ENCODE data around the gene THEM4.
"Not testable (repeated sequence)": the region's sequence is repeated elsewhere in the genome, so short reads cannot be mapped to it uniquely, and the experiment has no call there.

Gene THEM4

DNA sequence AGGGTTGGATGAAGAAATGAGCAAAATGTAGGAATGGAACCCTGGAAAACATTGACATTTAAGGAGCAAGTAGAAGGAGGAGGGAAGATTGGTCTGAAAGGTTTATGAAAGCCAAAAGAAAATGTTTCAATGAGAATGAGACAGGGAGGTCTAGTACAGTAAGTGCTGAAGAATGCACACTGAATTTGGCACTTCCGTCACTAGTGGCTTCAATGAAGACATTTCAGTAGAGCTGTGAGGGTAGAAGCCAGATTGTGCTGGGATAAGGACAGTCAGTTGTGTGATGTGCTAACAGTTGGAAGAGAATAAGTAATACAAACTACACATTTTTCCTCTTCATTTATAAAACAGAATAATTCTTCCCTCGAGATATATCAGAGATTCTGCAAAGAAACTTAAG lies 17.1 kb downstream of the THEM4 start:
- no peak for DNase-seq

- DNase-seq, result no peak
Measured at GRCh38 chr1:151891512-151891911, 17.8 kb downstream of the THEM4 start.

DNA sequence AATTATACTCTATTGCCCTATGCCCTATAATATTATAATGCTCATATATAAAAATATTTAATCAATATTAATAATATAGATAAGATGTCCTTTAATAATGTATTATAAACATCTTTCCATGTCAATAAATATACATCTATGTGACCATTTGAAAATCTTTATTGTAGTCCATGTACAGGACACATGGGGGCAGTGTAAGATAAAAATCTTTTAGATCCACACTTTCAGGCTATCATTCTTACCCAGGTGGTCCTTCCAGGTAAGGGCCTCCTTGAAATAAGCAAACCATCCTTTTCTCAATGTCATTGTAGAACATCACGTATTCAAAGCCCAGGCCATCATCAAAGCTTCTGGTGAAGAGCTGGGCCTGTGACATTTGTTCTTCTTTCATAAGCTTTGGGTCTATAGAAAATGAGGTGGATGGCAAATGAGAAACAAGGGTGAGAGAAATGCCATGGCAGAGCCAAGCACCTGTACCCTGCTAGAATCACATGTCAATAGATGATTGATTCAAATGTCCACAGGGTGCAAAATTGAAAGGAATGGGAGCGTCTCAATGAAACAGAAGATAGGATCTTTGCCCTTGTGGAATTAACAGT lies 20.2 kb downstream of the THEM4 start:
- DNase-seq, result no peak

- DNase-seq, result no peak
Measured at GRCh38 chr1:151887028-151887427, 22.3 kb downstream of the THEM4 start.

DNA sequence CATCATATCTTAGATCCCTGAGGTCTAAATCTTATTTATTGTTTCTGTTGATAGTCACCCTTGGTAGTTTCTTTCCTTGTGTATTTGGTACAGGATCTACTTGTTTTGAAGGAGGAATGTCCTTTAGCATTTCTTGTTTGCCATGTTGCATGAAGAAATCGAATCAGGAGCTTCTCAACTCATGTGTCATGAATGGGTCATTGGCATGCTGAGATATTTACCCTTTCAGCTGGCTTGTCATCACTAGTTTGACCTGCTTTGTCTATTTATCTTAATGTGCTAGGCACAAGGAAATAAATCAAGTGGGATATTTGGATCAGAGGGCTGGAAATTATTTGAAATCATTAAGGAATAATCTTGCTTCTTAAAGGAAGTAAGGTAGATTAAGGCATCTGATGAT lies 23.8 kb downstream of the THEM4 start:
- no peak for DNase-seq

DNA sequence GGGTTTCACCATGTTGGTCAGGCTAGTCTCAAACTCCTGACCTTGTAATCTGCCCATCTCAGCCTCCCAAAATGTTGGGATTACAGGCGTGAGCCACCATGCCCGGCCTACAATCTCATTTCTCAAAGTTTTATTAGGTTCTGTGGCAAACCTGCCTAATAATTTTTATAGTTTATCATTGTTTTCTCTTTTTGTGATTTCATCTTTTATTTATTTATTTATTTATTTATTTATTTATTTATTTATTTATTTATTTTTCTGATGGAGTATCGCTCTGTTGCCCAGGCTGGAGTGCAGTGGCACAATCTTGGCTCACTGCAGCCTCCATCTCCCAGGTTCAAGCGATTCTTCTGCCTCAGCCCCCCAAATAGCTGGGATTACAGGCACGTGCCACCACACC lies 24.4 kb downstream of the THEM4 start:
- not testable (repeated sequence) for DNase-seq

DNA sequence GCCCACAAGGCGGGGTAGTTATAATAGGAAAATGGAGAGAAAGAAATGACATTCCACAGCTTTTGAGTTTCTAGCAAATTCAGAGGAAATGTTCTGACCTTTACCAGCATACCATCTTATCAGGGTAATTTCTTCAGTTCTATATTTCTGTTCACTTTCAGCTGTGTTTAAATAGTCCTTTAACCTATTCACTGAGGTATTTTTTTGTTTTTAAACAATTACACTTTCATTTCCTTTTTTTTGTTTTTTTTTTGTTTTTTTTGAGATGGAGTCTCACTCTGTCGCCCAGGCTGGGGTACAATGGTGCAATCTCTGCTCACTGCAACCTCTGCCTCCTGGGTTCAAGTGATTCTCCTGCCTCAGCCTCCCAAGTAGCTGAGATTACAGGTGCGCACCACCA lies 24.9 kb downstream of the THEM4 start:
- DNase-seq, result not testable (repeated sequence)

DNA sequence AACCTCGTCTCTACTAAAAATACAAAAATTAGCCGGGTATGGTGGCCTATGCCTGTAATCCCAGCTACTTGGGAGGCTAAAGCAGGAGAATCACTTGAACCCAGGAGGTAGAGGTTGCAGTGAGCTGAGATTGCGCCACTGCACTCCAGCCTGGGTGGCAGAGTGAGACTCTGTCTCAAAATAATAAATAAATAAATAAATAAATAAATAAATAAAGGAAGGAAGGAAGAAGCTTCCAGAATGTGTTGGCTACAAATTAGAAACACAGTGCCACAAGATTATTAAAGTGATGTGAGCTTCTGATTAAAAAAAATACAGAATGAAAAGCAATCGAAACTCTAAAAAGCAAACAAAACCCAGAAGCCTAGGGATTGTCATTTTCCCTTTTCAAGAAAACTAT lies 25.4 kb downstream of the THEM4 start:
- DNase-seq, result not testable (repeated sequence)

DNA sequence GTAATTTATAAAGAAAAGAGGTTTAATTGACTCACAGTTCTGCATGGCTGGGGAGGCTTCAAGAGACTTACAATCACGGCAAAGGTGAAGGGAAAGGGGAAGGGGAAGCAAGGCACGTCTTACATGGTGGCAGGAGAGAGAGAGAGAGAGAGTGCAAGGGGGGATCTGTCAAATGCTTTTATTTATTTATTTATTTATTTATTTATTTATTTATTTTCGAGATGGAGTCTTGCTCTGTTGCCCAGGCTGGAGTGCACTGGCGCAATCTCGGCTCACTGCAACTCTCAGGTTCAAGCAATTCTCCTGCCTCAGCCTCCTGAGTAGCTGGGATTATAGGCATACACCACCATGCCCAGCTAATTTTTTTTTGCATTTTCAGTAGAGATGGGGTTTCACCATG lies 26.4 kb downstream of the THEM4 start:
- not testable (repeated sequence) for DNase-seq

GRCh38 chr1:151882466-151882865 lies 26.8 kb downstream of the THEM4 start:
- DNase-seq, result no peak

DNA sequence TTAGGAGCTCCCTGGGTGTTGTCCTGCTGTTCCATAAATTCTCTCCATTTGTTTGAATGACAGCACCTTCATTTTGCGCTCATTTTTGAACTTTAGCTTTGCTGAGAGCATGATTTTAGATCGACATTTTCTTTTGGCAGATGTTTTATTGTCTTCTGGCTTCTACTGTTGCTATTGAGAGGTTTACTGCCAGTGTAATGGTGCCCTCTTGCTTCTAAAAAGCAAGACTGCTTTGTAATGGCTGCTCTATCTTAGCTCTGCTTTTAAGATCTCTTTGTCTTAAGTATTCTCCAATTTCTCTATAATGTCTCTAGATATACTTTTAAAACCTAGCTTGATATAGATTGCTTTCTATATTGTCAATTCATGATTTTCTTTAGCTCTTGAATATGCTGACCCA lies 27.8 kb downstream of the THEM4 start:
- no peak for DNase-seq

- DNase-seq, result no peak
Measured at GRCh38 chr1:151875419-151876097, 33.8 kb downstream of the THEM4 start.

DNA sequence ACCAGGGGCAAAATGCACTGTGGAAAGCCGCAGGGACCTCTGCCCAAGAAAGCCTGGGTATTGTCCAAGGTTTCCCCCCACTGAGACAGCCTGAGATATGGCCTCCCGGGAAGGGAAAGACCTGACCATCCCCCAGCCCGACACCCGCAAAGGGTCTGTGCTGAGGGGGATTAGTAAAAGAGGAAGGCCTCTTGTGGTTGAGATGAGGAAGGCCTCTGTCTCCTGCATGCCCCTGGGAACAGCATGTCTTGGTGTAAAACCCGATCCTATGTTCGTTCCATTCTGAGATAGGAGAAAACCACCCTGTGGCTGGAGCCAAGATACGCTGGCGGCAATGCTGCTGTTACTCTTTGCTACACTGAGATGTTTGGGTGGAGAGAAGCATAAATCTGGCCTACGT lies 36.5 kb downstream of the THEM4 start:
- not testable (repeated sequence) for DNase-seq

DNA sequence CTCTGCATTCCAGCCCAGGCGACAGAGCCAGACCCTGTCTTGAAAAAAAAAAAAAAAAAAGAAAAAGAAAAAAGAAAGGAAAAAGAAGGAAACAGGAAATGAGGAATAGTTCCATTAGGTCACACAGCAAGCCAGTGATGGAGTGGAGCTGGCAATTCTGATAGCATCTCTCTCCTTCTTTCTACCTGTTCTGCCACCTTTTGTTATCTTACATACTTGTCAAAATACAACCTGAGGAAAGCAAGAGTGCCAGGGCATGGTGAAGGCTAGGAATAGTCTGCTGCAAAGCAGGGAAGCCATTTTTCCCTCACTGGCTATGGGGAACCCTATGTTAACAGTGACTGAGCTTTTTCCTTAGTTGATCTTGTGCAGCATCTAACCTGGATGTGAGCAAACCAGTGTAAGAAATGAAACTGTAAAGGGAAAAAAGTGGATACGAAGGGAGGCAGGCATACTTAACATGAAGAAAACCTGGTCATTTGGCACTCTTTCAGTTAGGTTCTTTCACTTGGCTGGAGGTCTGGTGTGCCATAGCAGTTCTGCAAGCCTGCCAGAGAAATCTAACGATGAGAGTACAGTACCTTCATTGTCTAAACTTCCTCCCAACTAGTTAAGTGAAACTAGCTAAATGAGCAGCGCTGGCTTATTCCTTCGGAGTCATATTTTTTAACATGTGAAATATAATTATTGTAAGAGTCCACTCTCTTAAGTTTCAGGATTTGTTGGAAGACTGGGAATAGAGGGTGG lies 37.9 kb downstream of the THEM4 start:
- DNase-seq, result no peak

GRCh38 chr1:151868486-151868885 lies 40.8 kb downstream of the THEM4 start:
- no peak for DNase-seq

DNA sequence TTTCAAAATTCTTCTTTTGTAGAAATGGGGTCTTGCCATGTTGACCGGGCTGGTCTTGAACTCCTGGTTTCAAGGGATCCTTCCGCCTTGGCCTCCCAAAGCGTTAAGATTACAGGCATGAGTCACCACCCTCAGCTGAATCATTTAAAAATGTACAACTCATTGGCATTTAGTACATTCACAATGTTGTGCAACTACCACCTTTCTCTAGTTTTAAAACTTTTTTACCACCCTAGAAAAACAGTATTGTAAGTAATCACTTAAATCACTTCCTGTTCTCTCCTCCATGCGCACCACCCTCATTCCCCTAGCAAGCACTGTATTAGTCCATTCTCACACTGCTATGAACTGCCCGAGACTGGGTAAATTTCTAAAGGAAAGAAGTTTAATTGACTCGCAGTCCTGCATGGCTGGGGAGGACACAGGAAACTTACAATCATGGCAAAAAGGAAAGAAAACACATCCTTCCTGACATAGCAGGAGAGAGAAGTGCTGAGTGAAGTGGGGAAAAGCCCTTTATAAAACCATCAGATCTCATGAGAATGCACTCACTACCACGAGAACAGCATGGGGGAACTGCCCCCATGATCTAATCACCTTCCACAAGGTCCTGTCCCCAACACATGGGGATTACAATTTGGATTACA lies 41.4 kb downstream of the THEM4 start:
- DNase-seq, result no peak

DNA sequence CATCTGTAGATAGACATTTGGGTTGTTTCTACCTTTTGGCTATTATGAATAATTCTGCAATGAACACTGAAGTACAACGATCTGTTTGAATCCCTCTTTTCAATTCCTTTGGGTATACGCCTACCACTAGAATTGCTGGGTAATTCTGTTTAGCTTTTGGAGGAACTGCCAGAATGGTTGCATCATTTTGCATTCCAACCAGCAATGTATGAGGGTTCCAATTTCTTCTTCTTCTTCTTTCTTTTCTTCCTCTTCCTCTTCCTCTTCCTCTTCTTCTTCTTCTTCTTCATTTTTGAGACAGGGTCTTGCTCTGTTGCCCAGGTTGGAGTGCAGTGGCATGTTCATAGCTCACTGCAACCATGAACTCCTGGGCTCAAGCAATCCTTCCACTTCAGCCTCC lies 42.0 kb downstream of the THEM4 start:
- no peak for DNase-seq

GRCh38 chr1:151864411-151864810 lies 44.9 kb downstream of the THEM4 start:
- no peak for DNase-seq

- DNase-seq, result no peak
Measured at GRCh38 chr1:151862604-151863003, 46.7 kb downstream of the THEM4 start.

DNA sequence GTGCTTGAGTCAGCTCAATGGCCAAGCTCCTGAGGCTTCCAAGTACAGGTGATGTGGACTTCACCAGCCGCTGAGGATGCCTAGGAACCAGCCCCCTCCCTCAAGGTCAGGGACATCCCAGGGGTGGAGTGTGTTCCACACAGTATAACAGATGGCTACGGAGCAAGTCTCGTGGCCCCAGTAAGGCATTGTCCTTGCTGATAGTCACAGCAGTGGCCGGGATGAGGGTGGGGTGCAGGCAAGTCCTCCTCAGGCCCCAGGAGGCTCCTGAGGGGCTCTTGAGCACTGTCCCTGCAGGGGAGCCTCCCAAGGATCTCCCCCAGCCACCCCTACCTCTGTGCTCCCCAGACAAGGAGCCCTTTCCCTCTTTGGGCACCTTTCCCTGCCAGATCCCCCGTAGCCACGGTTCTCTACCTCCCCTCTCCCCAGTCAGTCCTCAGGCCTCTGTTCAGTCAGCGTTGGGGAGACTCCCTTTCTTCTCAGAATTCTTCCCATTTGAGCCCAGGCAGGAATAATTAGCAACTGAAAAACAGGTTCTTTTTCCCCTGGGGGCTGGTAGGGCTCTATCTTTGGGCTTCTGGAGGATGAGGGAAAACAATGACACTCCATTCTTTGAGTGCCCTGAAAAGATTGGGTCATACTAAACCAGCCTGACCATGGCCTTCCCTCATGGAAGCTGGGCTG lies 48.7 kb downstream of the THEM4 start:
- DNase-seq, result no peak

DNA sequence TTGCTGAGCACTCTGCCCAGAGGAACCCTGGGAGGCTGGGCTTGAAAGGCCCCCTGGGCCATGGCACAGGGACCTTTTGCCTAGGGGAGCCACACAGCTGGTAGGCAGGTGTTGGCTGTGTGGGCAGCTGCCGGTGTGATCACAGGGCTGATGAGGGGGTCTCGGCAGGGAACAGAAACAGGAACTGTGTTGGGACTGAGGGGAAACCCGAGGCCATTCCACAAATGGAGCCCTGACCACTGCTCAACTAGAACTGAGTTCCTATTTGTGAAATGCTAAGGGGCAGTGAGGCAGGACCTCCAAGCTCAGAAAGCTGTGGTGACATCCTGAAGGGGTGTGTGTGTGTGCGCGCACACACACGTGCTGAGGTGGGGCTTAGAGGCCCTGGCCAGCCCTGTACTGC lies 49.4 kb downstream of the THEM4 start:
- no peak for DNase-seq

GRCh38 chr1:151858886-151859665 lies 50.2 kb downstream of the THEM4 start:
- no peak for DNase-seq
